Activated CD4-positive, alpha-beta memory T cell treated with anti-CD3 and anti-CD28 coated beads for 36 hours (primary cell): ENCODE measurements around the gene REC8. TPM values are rescaled to one million over a fixed set of nuclear protein-coding genes. Genes with fewer than 3 reads are reported as not detected.

Experiments used
- CTCF ChIA-PET: fragments of 350-600 bp; sonication (Branson Sonifier 250); formaldehyde crosslinking; loops from one replicate; lab custom pipeline; 2021; ENCODE audit warnings: antibody characterized with exemption, inconsistent platforms; lab: Charles Lee
- POLR2A ChIA-PET: fragments of 350-600 bp; sonication (Branson Sonifier 250); formaldehyde crosslinking; loops from one replicate; lab custom pipeline; 2021; ENCODE audit warnings: antibody characterized with exemption; lab: Charles Lee
- DNase-seq: peaks from one replicate; pipeline ENCODE4 v3.0.0-alpha.2; 2020
- H3K27ac Mint-ChIP-seq: one replicate; pipeline ENCODE4 v1.8.0; 2021; ENCODE audit warnings: mixed read lengths
- H3K27me3 Mint-ChIP-seq: one replicate; pipeline ENCODE4 v1.8.0; 2021; ENCODE audit warnings: mixed read lengths
- H3K36me3 Mint-ChIP-seq: one replicate; pipeline ENCODE4 v1.8.0; 2021; ENCODE audit warnings: mixed read lengths
- H3K4me1 Mint-ChIP-seq: one replicate; pipeline ENCODE4 v1.8.0; 2021; ENCODE audit warnings: low read depth, mixed read lengths
- H3K4me3 Mint-ChIP-seq: one replicate; pipeline ENCODE4 v1.8.0; 2021; ENCODE audit warnings: mild to moderate bottlenecking, mixed read lengths
- H3K9me3 Mint-ChIP-seq: one replicate; pipeline ENCODE4 v1.8.0; 2021; ENCODE audit warnings: mixed read lengths
- intact Hi-C: fragments of 100-400 bp; cut with micrococcal nuclease; formaldehyde crosslinking; loops from one replicate; pipeline ENCODE4 v1.15.1; 2023
- total RNA-seq, 2 experiments: library from RNA; stranded (reverse); gene quantifications; one replicate each; pipeline ENCODE4 v1.2.3, GENCODE V29; 2021

The REC8 gene
- total RNA-seq, 2 experiments from 2014 or later: 24.9 to 27.9 TPM

DNA sequence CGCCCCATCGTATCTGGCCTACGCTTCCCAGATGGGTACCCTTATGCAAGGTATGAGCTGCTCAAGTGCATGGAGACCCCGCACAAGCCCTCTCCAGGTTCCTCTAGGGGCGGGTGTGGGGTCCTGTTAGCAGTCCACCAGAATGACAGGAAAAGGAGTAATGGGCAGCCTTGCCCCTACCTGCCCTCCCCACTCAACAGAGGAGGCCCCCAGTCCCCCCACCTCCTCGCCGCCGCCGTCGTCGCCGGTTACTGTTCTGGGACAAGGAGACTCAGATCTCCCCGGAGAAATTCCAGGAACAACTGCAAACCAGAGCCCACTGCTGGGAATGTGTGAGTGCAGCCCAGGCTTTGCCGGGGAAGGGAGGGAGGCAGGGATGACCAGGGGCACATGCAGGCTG, 6.0 kb downstream of the REC8 start:
- Mint-ChIP-seq H3K36me3 (peaks cover 30% of the 10 kb centered on the region), H3K27ac (no peak overlapping the region), H3K27me3 (no peaks in the 10 kb centered on the region), H3K4me3 (no peak overlapping the region), H3K9me3 (no peaks in the 10 kb centered on the region), H3K4me1 (peaks cover 3% of the 10 kb centered on the region)
- no peak for DNase-seq
- intact Hi-C loops: no loop called here
- POLR2A ChIA-PET: interaction anchor here (1.1 to 3.5 kb wide), 2 partner anchors 9 to 16 kb away, joined by 3 to 12 read pairs; partner anchors contain the start of gene IPO4
- CTCF ChIA-PET: no interaction called here

DNA sequence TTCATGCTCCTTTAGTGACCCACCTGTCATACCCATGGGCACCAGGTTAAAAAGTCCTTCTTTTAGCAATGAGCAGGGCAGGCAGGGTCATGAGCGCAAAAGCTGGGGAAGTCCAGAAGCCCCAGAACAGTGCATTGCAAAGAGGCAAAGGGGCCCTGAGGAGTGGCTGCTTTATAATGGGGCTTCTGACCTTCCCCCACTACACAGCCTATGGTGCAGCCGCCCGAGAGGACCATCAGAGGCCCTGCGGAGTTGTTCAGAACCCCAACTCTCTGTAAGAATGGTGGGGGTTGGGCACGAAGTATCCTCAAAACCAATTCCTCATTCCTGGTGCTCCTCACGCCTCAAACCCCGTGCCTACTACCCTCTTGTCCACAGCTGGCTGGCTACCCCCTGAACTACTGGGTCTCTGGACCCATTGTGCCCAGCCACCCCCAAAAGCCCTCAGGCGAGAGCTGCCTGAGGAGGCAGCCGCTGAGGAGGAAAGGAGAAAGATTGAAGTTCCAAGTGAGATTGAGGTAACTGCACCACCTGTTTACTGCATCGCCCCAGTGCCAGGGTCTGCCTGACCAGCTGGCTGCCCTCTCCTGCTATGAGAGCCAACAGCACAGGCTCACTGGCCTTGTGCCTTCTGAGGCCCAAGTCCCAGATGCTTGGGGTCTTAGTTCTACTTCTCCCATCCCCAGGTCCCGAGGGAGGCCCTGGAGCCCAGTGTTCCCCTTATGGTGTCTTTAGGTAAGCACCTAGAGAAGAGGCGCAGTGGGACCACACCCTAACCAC, 6.7 kb downstream of the REC8 start:
- DNase-seq: no peak
- Mint-ChIP-seq H3K9me3 (no peaks in the 10 kb centered on the region), H3K36me3 (peaks cover 34% of the 10 kb centered on the region), H3K4me3 (no peak overlapping the region), H3K27ac (peak overlapping the region; percentile 28), H3K4me1 (peaks cover 3% of the 10 kb centered on the region), H3K27me3 (no peaks in the 10 kb centered on the region)
- ChIA-PET POLR2A (interaction anchor here (0.6 to 3.5 kb wide), 2 partner anchors 9 to 43 kb away, joined by 3 to 12 read pairs; partner anchors contain the start of genes IPO4 and PSME1), CTCF (interaction anchor here (3.5 kb wide), 1 partner anchor 18 kb away, joined by 14 read pairs; the partner anchor contains the start of gene IRF9)
- intact Hi-C loops: no loop called here

- peaks cover 35% of the 10 kb centered on the region for H3K36me3 Mint-ChIP-seq
- no peak overlapping the region for H3K4me3 Mint-ChIP-seq
- intact Hi-C loops: no loop called here
- no peak for DNase-seq
- H3K4me1 Mint-ChIP-seq: peaks cover 3% of the 10 kb centered on the region
- H3K9me3 Mint-ChIP-seq: no peaks in the 10 kb centered on the region
- no peaks in the 10 kb centered on the region for H3K27me3 Mint-ChIP-seq
- POLR2A ChIA-PET: interaction anchor here (0.6 to 3.5 kb wide), 3 partner anchors 8 to 43 kb away, joined by 3 to 12 read pairs (median 3); partner anchors contain the start of genes IPO4, IRF9 and PSME1
- CTCF ChIA-PET: interaction anchor here (1.1 to 3.5 kb wide), 3 partner anchors 9 to 121 kb away, joined by 3 to 14 read pairs (median 6); partner anchors contain the start of genes IPO4 and IRF9
- peak overlapping the region; percentile 28 for H3K27ac Mint-ChIP-seq
Observed at GRCh38 chr14:24179294-24179960, 7.5 kb downstream of the REC8 start.

GRCh38 chr14:24179961-24180796, 8.3 kb downstream of the REC8 start:
- Mint-ChIP-seq H3K27ac (no peak overlapping the region), H3K36me3 (peaks cover 35% of the 10 kb centered on the region)

GRCh38 chr14:24181371-24182077, 9.6 kb downstream of the REC8 start:
- POLR2A ChIA-PET: interaction anchor here (0.9 to 1.5 kb wide), 6 partner anchors 13 to 60 kb away, joined by 3 to 5 read pairs (median 3); partner anchors contain the start of gene TM9SF1
- CTCF ChIA-PET: interaction anchor here (2.0 to 3.5 kb wide), 2 partner anchors 21 to 123 kb away, joined by 6 to 14 read pairs; partner anchors contain the start of gene IRF9
- peaks cover 41% of the 10 kb centered on the region for H3K36me3 Mint-ChIP-seq

More at GRCh38 chr14:24179961-24180796, 8.3 kb downstream of the REC8 start:
- ChIA-PET CTCF (interaction anchor here (0.8 to 3.5 kb wide), 4 partner anchors 9 to 128 kb away, joined by 3 to 14 read pairs (median 5); partner anchors contain the start of genes IPO4 and IRF9), POLR2A (interaction anchor here (0.9 to 1.0 kb wide), 4 partner anchors 15 to 19 kb away, joined by 3 read pairs; partner anchors contain the start of genes IRF9 and TM9SF1)
- H3K27me3 Mint-ChIP-seq: no peaks in the 10 kb centered on the region
- peaks cover 1% of the 10 kb centered on the region for H3K4me1 Mint-ChIP-seq
- intact Hi-C loops: no loop called here
- H3K9me3 Mint-ChIP-seq: no peaks in the 10 kb centered on the region
- no peak overlapping the region for H3K4me3 Mint-ChIP-seq
- no peak for DNase-seq

GRCh38 chr14:24182110-24182882, 10.4 kb downstream of the REC8 start:
- Mint-ChIP-seq H3K9me3 (no peaks in the 10 kb centered on the region), H3K27ac (no peak overlapping the region), H3K27me3 (no peaks in the 10 kb centered on the region), H3K36me3 (peaks cover 42% of the 10 kb centered on the region), H3K4me1 (peaks cover 8% of the 10 kb centered on the region), H3K4me3 (no peak overlapping the region)
- DNase-seq: no peak
- intact Hi-C loops: no loop called here
- ChIA-PET CTCF (no interaction called here), POLR2A (interaction anchor here (1.4 to 1.5 kb wide), 2 partner anchors 17 to 21 kb away, joined by 3 to 5 read pairs; no protein-coding TSS in a partner anchor)

More at GRCh38 chr14:24181371-24182077, 9.6 kb downstream of the REC8 start:
- Mint-ChIP-seq H3K4me1 (peaks cover under 1% of the 10 kb centered on the region), H3K4me3 (no peak overlapping the region), H3K9me3 (no peaks in the 10 kb centered on the region), H3K27me3 (no peaks in the 10 kb centered on the region), H3K27ac (no peak overlapping the region)
- intact Hi-C loops: no loop called here
- no peak for DNase-seq

- H3K27ac Mint-ChIP-seq: no peak overlapping the region
- intact Hi-C loops: no loop called here
- H3K9me3 Mint-ChIP-seq: no peaks in the 10 kb centered on the region
- H3K27me3 Mint-ChIP-seq: no peaks in the 10 kb centered on the region
- H3K4me3 Mint-ChIP-seq: no peak overlapping the region
- H3K4me1 Mint-ChIP-seq: peaks cover 15% of the 10 kb centered on the region
- no peak for DNase-seq
- ChIA-PET CTCF (no interaction called here), POLR2A (interaction anchor here (0.6 to 1.5 kb wide), 3 partner anchors 18 to 33 kb away, joined by 3 to 5 read pairs (median 3); partner anchors contain the start of gene MDP1)
- H3K36me3 Mint-ChIP-seq: peaks cover 40% of the 10 kb centered on the region
Observed at GRCh38 chr14:24183014-24183481, 11.2 kb downstream of the REC8 start.

- H3K4me1 Mint-ChIP-seq: peaks cover 19% of the 10 kb centered on the region
Observed at GRCh38 chr14:24184104-24184970, 12.5 kb downstream of the REC8 start.

GRCh38 chr14:24185026-24185425, 13.1 kb downstream of the REC8 start:
- no peak overlapping the region for H3K4me3 Mint-ChIP-seq
- ChIA-PET POLR2A (interaction anchor here (1.0 to 1.3 kb wide), 2 partner anchors 16 to 23 kb away, joined by 3 read pairs; no protein-coding TSS in a partner anchor), CTCF (interaction anchor here (0.8 to 2.2 kb wide), 2 partner anchors 24 to 70 kb away, joined by 3 to 13 read pairs; partner anchors contain the start of genes DCAF11, IRF9 and NRL)
- peaks cover 24% of the 10 kb centered on the region for H3K4me1 Mint-ChIP-seq
- H3K27ac Mint-ChIP-seq: no peak overlapping the region
- no peaks in the 10 kb centered on the region for H3K9me3 Mint-ChIP-seq
- DNase-seq: no peak
- intact Hi-C loops: no loop called here
- H3K36me3 Mint-ChIP-seq: peaks cover 33% of the 10 kb centered on the region
- H3K27me3 Mint-ChIP-seq: no peaks in the 10 kb centered on the region

More at GRCh38 chr14:24184104-24184970, 12.5 kb downstream of the REC8 start:
- no peak overlapping the region for H3K4me3 Mint-ChIP-seq
- ChIA-PET CTCF (interaction anchor here (2.2 kb wide), 1 partner anchor 23 kb away, joined by 13 read pairs; the partner anchor contains the start of gene IRF9), POLR2A (interaction anchor here (1.0 to 1.3 kb wide), 2 partner anchors 15 to 22 kb away, joined by 3 read pairs; no protein-coding TSS in a partner anchor)
- intact Hi-C loops: no loop called here
- peaks cover 35% of the 10 kb centered on the region for H3K36me3 Mint-ChIP-seq
- DNase-seq: no peak
- H3K27me3 Mint-ChIP-seq: no peaks in the 10 kb centered on the region
- H3K9me3 Mint-ChIP-seq: no peaks in the 10 kb centered on the region
- no peak overlapping the region for H3K27ac Mint-ChIP-seq
